HL-60/S4 (cell line): Measurements from ENCODE around the gene MYH11.

Experiments used
- in situ Hi-C: fragments of 300-500 bp; cut with MboI; formaldehyde crosslinking; loops from 2 replicates; pipeline ENCODE4 v1.14.3; 2022; ENCODE audit warnings: low sequenced_read_pairs

The MYH11 gene

DNA sequence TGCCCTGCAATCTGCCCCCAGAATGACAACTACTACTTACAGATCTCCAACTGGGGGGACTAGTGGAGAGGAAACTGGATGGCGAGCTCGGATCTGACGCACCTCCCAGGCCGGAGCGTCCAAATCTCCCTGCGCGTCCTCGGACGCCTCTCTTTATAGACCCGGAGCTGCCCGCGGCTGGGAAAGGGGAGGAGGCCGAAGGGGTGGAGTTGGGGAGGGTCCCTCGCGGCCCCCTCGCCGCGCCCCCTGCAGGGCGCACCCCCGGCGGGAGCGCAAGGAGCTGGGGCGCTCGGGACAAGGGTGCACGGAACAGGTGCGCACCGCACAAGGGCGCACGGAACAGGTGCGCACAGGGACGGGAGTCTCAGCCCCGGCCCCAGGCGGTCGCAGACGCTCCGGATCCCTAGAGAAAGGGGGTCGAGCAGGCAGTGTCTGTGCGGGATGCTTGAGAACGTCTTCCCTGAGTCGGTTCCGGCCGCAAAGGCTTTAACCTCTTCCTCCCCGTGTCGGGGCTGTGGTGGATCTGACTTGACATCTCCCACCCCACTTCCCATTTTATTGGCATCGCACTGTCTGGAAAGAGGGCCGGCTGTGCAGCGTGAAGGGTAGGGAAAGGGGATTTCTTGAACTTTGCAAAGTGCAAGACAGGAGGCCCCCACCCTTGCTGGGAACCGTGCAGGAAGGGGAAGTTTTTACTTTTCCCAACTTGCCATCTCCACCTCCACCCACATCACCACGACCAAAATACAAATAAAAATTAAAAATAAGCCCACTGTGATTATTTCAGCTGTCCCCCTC lies at the start of gene MYH11:
MYH11 (minus strand) TSS at position 128 of the 798 bp plus-strand sequence. CDS start 18,776 bp downstream, outside the sequence.
- in situ Hi-C loops = no loop called here

DNA sequence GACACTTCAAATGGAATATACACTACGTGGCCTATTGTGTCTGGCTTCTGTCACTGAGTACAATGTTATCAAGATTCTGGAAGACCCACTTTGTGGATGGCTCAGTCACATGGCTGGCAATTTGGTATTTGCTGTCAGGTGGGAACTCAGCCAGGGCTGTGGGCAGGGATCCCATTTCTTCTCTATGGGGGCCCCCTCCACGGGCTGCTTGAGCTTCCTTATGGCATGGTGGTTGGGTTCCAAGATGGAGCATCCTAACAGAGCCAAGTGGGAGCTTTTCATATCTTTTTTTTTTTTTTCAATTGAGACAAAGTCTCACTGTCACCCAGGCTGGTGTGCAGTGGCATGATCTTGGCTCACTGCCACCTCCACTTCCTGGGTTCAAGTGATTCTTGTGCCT lies 49.6 kb upstream of the MYH11 start:
- in situ Hi-C loops = no loop called here

DNA sequence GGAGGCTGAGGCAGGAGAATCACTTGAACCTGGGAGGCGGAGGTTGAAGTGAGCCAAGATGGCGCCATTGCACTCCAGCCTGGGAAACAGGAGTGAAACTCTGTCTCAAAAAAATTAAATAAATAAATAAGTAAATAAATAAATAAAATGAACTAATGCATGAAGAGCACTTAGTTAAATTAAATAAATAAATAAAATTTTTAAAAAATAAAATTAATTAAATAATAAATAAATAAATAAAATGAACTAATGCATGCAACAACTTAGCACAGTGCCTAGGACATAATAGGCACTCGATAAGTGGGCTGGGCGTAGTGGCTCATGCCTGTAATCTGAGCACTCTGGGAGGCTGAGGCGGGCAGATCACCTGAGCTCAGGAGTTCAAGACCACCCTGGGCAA lies 47.1 kb upstream of the MYH11 start:
- in situ Hi-C loops = no loop called here

DNA sequence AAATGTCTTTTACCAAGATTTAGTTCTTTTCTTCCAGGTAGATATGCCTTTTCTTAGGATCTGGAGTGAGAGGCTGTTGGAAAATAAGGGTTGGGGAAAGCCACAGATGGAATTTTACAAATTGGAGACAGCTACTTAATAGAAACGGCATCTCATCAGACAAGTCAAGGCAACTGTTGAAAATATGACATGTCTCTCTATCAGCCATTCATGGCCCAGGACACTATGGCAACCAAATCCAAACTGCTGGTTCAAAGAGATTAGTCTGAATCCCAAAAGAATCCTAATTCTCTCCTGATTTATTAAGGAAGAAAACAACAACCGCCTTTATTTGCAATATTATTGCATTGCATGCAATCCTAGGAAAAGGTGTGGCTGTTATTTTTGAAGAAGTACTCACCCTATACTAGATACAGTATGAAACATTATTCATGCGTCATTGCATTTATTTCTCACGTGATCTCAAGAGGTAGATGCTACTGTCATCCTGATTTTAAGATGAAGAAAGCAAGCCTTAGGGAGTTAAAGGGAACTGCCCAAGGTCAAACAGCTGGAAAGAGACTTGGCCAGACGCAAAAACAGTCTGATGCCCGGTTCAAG lies 44.2 kb upstream of the MYH11 start:
- in situ Hi-C loops = no loop called here

DNA sequence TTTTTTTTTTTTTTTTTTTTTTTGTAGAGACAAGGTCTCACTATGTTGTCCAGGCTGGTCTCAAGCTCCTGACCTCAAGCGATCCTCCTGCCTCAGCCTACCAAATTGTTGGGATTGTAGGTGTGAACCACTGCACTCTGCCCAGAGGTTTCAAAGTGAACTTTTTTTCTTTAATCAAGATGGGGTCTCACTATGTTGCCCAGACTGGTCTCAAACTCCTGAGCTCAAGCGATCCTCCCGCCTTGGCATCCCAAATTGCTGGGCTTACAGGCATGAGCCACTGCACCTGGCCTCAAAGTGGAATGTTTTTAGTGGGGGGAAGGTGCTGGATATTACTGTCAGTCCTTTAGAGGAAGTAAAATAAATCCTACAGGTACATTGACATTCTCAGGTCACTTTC lies 43.5 kb upstream of the MYH11 start:
- in situ Hi-C loops = no loop called here

DNA sequence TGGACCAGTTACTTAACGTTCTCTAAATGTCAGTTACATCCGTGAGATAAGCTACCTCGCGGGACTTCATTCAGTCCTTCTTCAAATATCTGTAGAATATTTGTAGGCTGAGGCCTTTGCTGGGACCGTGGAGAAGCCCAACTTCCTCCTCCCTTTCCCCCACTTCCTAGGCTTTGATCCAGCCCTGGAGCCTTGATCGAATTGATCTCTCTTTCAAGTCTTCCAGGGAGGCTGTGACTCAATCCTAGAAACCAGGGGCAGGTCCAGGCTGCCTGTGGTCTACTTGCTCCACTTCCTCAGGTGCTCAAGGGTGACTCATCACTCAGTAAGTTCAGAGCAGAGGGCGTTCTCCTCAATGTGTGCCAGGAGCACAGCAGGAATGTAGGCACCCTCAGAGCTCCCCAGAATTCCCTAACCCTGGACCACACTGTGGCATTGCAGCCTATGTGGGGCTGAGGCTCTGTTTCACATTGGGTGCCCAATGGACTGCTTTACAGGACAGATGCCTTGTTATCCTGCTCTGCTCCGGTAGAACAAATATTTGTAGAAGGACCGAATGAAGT lies 42.8 kb upstream of the MYH11 start:
- in situ Hi-C loops = no loop called here

DNA sequence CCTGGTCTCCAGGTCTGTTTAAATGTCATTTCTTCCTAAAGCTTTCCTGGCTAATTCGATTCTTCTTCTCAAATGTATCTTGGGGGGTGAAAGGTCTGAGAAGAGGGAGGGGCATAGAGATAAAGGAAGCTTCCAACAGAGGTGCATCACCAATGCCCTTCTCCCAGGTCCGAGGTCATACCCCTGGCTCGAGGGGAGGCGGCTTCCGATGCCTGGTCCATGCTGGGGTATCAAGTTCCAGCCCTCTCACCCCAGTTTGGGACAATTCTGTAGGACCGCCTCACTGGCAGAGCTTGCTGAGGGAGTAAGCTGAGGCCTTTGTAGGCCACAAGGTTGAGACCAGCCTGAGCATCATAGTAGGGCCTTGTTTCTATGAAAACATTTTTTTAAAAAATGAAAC lies 41.8 kb upstream of the MYH11 start:
- in situ Hi-C loops = no loop called here

DNA sequence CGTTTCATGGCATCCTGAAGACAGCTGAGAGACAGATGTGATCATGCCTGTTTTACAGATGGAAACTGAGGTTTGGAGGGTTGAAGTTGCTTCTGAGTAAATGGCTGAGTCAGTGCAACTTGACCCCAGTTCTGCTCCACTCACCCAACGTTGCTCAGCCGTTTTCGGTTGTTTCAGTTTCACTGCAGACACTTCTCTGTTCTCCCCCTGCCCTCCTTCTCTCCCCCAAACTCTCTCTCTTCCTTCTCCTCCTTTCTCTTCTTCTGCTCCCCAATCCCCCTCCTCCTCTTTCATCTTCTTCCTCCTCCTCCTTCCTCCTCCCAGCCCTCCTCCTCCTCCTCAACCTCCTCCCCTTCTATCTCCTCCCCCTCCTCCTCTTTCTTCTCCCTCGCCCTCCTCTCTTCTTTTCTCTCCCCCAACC lies 41.0 kb upstream of the MYH11 start:
- in situ Hi-C loops = no loop called here

DNA sequence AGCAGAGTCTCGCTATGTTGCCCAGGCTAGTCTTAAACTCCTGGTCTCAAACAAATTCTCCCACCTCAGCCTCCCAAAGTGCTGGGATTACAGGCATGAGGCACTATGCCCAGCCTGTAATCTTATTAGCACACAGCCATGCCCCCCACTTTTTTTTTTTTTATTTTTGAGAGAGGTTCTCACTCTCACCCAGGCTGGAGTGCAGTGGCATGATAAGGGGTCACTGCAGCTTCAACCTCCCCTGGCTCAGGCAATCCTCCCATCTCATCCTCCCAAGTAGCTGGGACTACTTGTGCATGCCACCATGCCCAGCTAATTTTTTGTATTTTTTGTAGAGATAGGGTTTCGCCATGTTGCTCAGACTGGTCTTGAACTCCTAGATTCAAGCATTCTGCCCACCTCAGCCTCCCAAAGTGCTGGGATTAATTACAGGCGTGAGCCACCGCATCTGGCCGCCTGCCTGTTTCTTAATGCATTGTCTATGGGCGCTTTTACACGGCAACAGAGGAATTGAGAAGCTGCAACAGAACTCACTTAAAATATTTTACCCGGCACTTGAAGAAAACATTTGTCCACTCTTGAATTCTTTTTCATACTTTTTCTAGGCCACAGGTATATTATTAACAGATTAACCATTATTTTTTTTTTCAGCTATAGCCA lies 40.4 kb upstream of the MYH11 start:
- in situ Hi-C loops = no loop called here

DNA sequence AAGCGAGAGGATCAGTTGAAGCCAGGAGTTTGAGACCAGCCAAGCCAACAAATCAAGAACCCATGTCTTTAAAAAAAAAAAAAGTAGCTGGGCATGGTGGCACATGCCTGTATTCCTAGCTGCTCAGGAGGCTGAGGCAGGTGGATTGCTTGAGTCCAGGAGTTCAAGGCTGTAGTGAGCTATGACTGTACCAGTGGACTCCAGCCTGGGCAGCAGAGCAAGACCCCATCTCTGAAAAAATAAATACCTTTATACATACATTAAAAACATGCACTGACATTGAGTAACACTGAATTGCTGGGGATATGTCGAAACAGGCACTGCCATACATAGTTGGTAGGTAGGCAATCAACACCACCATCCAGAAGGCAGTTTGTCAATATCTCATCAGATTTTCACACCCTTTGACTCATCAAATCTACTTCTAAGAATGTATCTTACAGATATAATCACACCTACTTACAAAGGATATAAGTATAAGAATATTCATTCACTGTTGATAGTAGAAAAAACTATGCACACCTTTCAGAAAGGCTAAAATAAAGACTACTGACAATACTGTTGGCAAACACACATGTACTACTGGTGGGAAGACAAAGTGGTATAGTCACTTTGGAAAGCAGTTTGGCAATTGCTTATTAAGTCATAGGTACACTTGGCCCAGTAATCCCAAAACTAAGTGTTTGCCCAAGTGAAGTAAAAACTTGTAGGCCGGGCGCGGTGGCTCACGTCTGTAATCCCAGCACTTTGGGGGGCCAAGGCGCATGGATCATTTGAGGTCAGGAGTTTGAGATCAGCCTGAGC lies 37.9 kb upstream of the MYH11 start:
- in situ Hi-C loops = no loop called here

DNA sequence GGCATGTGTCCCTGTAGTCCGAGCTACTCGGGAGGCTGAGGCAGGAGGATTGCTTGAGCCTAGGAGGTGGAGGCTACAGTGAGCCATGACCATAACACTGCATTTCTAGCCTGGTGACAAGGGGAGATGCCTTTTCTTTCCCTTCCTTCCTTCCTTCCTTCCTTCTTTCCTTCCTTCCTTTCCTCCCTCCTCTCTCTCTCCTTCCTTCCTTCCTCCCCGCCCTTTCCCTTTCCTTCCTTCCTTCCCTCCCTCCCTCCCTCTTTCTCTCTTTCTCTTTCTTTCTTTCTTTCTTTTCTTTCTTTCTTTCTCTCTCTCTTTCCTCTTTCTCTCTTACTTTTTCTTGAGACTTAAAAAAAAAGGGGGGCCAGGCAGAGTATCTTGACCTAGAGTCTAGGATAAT lies 34.7 kb upstream of the MYH11 start:
- in situ Hi-C loops = no loop called here

DNA sequence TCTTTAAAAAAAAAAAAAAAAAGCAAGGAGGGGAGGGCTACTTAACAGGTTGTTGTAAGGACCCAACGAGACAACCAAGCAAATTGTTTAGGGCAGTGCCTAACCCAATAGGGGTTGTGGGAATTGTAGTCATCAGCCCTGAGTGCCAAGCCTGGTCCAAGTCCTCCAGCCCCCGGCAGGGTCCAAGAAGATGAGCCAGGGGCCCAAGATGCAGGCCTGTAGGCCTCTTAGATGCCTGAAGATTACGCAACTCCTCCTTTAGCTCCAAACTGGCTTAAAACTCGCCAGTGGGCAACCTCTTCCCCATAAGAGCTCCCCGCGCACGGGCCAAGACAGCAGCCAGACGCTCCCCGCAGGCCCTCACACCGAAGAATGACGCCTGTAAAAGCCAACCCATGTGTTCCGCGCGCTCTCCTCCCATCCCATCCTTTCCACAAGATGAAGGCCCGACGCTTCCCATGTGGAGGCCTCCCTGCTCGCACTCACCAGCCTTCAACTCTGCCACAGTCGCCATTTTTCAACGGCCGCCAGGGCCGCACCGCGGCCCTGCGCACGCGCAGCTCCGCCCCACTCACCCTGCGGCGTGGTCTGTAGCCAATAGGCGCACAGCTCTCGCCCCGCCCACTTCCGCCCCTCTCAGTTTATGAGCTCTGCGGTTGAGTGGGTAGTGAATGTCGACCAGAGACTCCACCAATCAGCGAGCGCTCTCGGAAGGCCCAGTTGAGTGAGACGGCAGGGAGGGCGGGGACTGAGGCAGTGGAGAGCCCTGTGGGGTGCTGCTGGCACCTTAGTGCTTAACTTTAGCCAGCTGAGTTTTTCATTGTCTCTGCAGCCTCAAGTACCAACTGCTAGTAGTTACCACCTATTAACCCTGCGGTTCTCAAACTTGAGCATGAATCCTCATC lies 31.5 kb upstream of the MYH11 start, which contains the start of gene CEP20:
CEP20 (minus strand) TSS at position 532 of the 905 bp plus-strand sequence; CDS start at position 514, 18 bp downstream.
- in situ Hi-C loops = loop anchor here (10.0 kb wide), 1 partner anchor 156 kb away; no protein-coding TSS in a partner anchor

DNA sequence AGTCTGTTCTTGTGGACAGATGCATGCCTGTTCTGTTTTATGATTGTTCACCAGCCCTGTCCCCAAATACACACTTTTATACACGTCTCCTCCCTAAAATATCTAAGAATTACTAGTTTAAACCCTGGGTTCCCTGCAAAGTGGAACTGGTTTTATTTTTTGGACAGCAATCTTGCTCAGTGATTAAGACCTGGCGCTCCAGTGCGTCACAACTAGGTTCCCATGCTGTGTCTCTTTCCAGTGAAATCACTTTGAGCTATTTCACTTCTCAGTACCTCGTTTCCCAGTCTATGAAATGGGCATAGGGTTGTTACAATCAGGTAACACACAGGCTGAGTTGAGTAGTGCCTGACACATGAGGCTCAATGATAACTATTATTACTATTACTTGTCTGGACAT lies 30.5 kb upstream of the MYH11 start:
- in situ Hi-C loops = loop anchor here (10.0 kb wide), 1 partner anchor 158 kb away; no protein-coding TSS in a partner anchor

DNA sequence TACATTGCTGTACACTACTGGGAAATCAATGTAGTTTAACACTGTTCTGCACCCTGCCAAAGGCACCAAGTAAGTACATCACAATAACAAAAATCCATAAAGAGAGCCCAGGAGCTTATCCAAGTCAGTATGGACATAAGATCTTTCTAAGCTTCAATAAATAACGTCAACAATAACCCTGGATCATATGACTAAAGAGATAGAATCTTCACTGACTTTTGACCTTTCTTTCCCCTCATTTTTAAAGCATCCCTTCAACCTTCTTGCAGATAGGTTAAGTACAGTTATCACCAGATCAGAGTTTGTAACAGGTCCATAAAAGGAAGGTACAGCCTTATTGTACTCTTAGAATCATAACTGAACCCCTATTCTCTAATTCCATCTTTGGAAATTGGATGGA lies 29.2 kb upstream of the MYH11 start:
- in situ Hi-C loops = loop anchor here (10.0 kb wide), 1 partner anchor 159 kb away; no protein-coding TSS in a partner anchor

DNA sequence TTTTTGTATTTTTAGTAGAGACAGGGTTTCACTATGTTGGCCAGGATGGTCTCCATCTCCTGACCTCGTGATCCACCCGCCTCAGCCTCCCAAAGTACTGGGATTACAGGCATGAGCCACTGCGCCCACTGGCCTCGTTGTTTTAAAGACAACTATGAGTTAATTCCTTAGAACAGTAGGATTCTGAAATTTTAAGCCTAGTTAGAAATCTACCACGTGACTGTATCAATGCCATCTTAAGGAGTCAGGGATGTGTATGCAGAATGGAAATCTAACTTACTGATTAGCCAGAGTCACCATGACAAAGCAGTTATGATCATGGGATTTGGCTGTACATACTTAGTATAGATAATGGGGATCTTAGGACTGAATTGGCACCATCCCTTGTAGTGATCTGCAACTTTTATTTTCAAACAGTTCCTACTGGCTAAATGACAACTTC lies 28.8 kb upstream of the MYH11 start:
- in situ Hi-C loops = loop anchor here (10.0 kb wide), 1 partner anchor 159 kb away; no protein-coding TSS in a partner anchor

DNA sequence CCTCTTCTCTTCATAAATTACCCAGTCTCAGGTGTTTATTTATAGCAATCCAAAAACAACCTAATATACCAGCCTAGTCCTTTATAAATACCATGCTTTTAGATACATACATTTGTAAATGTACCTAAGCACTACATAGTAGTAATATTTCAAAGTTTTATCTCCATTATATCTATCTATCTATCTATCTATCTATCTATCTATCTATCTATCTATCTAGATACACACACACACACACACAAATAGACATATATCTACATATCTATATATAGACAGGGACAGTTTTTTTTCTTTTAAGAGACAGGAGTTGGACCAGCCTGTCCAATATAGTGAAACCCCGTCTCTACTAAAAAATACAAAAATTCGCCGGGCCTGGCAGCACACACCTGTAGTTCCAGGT lies 25.7 kb upstream of the MYH11 start:
- in situ Hi-C loops = loop anchor here (10.0 kb wide), 1 partner anchor 162 kb away; no protein-coding TSS in a partner anchor

DNA sequence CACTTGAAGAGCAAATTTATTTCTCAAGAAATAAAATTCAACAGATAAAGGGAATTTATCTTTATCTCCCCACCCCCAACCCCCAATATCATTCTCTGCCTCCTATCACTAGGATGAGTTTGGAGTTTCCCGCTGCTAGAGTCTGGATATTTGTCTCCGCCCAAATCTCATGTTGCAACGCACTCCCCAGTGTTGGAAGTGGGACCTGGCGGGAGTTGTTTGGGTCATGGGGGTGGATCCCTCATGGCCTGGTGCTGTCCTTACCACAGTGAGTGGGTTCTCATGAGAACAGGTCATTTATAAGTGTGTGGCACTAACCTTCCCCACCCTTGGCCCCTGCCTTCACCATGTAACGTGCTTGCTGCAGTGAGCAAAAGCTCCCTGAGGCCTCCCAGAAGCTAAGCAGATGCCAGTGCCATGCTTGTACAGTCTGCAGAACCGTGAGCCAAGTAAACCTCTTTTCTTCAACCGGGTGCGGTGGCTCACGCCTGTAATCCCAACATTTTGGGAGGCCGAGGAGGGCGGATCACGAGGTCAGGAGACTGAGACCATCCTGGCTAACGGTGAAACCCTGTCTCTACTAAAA lies 25.1 kb upstream of the MYH11 start:
- in situ Hi-C loops = loop anchor here (10.0 kb wide), 1 partner anchor 163 kb away; no protein-coding TSS in a partner anchor

DNA sequence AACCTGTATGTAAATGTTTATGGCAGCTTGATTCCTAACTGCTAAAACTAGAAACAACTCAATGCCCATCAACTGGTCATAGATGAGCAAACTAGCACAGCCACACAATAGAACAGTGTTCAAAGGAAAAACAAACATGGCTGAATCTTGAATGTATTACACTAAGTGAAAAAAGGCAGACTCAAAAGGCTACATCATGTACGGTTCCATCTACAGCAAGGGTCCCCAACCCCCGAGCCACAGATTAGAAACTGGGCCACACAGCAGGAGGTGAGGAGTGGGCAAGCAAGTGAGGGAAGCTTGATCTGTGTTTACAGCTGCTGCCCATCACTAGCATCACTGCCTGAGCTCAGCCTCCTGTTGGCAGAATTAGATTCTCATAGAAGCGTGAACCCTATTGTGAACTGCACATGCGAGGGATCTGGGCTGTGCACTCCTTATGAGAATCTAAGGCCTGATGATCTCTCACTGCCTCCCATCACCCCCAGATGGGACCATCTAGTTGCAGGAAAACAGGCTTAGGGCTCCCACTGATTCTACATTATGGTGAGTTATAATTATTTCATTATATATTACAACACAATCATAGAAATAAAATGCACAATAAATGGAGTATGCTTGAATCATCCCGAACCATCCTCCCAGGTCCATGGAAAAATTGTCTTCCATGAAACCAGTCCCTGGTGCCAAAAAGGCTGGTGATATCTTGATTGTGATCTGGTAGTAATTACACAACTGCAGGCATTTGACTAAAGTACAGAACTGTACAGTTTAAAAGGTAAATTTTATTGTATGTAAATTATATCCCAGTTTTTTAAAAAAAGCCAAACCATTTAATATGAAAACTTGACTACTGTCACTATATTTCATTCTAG lies 23.8 kb upstream of the MYH11 start:
- in situ Hi-C loops = loop anchor here (10.0 kb wide), 1 partner anchor 164 kb away; no protein-coding TSS in a partner anchor
